ENCODE data around the gene CR1.

DNA sequence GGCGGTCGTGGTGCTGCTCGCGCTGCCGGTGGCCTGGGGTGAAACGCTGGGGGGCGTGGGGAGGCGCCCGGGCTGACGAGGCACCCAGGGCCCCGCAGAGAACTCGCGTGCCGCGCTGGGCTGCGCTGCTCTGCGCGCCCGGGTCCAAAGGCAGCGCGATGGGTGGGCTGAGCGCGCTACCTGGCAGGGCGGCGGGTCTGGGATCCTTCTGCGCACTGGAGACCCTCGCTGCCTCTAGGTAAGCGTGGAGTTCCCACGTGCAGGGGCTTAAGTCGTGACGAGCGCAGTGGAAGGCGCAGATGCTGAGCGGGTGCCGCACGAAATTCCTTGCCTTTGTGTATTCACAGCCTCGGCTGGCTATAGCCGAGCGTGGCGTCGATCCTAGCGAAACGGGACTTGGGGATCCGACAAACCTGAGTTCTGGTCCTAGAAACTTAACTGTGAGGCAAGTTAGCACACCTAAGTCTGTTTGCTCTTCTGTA, 173.6 kb downstream of the CR1 start:
- TF ChIP-seq, protein P1, sequence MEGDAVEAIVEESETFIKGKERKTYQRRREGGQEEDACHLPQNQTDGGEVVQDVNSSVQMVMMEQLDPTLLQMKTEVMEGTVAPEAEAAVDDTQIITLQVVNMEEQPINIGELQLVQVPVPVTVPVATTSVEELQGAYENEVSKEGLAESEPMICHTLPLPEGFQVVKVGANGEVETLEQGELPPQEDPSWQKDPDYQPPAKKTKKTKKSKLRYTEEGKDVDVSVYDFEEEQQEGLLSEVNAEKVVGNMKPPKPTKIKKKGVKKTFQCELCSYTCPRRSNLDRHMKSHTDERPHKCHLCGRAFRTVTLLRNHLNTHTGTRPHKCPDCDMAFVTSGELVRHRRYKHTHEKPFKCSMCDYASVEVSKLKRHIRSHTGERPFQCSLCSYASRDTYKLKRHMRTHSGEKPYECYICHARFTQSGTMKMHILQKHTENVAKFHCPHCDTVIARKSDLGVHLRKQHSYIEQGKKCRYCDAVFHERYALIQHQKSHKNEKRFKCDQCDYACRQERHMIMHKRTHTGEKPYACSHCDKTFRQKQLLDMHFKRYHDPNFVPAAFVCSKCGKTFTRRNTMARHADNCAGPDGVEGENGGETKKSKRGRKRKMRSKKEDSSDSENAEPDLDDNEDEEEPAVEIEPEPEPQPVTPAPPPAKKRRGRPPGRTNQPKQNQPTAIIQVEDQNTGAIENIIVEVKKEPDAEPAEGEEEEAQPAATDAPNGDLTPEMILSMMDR (IDR thresholded peaks at IDR 0.05) = no peak
- TF ChIP-seq POLR2A (IDR thresholded peaks at IDR 0.05) = no peak

Measured in Peyer's patch (tissue), 4 donors.